Omental fat pad (tissue), 4 donors: Measurements from ENCODE around the gene CNOT3. TPM values are rescaled to one million over a fixed set of nuclear protein-coding genes. Genes with fewer than 3 reads are reported as not detected.

Experiments
- ATAC-seq: fragments of 150-250 bp; one replicate; pipeline ENCODE4 v1.9.1; 2016; ENCODE audit warnings: mild to moderate bottlenecking, moderate library complexity; ENCODE audit not compliant: low FRiP score
- DNase-seq: peaks from one replicate; pipeline ENCODE4 v3.0.0-alpha.2; 2019; ENCODE audit warnings: low spot score
- total RNA-seq, 4 donors: library from RNA; depleted of rRNA; stranded (reverse); fragments of >200 nt; gene quantifications; one replicate each; pipeline ENCODE4 v1.1.0, GENCODE V29; 2016
- TF ChIP-seq, protein P1 (sequence below), 3 donors: fragments of 450-650 bp; IDR thresholded peaks; one replicate each; pipeline ENCODE4 v1.5.1; 2016 to 2017; ENCODE audit warnings: antibody characterized with exemption in 3 of 3, mild to moderate bottlenecking in 3 of 3, moderate library complexity in 2 of 3

Gene CNOT3
- total RNA-seq, 4 donors from 2014 or later, result 13.4 to 24.4 (median 19.0) TPM

DNA sequence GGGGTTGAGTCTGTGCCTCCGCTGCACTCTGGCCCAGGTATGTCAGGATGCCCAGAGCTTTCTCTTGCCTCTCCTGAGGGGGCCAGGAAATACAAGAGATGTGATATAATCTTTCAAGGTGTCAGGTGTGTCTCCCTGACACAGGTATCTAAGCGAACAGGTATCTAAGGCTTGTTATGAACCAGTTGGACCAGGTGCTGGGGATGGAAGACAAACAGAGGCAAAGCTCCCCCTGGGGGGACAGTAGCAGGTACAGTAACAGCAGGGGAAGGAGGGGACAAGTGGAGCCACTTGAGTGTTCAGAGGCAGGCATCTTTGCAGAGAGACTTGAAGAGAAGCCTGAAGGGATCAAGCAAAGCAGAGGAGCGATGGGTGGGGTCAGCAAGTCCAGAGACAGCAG, 19.4 kb downstream of the CNOT3 start:
- no peak for ATAC-seq
- TF ChIP-seq, protein P1, sequence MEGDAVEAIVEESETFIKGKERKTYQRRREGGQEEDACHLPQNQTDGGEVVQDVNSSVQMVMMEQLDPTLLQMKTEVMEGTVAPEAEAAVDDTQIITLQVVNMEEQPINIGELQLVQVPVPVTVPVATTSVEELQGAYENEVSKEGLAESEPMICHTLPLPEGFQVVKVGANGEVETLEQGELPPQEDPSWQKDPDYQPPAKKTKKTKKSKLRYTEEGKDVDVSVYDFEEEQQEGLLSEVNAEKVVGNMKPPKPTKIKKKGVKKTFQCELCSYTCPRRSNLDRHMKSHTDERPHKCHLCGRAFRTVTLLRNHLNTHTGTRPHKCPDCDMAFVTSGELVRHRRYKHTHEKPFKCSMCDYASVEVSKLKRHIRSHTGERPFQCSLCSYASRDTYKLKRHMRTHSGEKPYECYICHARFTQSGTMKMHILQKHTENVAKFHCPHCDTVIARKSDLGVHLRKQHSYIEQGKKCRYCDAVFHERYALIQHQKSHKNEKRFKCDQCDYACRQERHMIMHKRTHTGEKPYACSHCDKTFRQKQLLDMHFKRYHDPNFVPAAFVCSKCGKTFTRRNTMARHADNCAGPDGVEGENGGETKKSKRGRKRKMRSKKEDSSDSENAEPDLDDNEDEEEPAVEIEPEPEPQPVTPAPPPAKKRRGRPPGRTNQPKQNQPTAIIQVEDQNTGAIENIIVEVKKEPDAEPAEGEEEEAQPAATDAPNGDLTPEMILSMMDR (IDR thresholded peaks at IDR 0.05), result no peak
- DNase-seq, result no peak

DNA sequence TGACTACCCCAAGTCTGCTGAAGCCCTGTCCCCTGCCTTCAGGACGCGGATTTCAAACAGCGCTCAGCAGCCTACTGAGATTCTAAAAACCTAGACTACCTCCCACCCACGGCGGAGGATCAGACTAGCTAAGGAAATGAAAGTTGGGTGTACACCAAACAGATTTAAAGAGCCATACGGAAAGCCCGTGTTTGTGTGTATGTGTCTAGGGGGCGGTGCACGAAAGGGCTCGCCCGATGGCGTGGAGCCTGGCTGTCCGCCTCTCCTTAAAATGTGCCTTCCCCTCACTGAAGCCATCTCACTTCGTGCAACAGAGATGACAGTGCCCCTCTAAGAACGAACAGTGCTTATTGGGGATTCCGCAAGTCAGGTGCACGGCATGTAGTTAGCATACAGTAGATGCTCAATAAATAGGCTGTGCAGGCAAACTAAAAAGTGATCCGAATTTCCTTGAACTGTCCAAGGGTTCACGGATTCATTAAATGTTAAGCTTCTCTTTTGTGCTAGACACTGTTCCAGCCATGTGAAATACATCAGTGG, 21.3 kb downstream of the CNOT3 start:
- TF ChIP-seq, protein P1 (IDR thresholded peaks at IDR 0.05), result no peak
- no peak for ATAC-seq

DNA sequence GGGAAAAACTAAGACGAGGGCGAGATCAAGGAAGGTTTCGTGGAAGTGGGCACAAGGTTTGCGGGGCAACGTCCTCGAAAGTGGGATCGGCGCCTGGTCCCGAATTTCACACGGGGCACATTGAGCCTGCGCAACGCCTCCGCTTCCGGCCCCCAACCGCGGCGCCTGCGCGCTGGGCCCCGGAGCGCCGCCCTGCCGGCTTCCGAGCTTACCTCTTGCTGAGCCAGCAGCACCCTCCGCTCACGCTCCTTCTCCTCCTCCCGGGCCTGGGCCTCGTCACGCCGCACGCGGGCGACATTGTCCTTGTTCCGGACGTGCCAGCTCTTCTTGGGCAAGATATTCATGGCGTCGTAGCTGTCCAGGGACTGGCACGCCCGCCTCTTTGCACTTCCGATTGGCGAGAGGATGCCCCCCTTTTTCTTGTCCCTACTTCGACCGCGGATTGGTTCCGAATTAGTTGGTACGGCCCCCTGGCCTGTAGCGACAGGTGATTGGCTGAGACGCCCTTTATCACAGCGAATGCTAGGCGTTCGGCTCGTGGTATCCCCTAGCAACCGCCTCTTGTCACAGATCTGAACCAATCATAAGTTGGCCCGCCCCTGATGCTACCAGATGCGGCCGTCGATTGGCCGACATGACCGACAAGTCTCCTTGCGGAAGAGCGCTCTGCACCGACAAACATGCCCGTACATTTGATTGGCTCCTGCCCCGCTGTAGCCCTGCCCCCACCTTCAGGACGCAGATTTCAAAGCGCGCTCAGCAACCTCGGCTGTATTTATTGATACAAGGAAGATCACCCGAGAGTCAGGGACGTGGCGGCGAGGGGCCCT, 22.0 kb downstream of the CNOT3 start, which contains the start of gene LENG1:
Gene LENG1 (minus strand): TSS at position 370 of the 830 bp plus-strand sequence. CDS start 26 bp downstream, at position 344.
- DNase-seq (peak; percentile 98), ATAC-seq (peak; percentile 95)
- TF ChIP-seq, protein P1 (IDR thresholded peaks at IDR 0.05), result no peak

More for the DNA sequence above, 21.3 kb downstream of the CNOT3 start:
- no peak for DNase-seq

DNA sequence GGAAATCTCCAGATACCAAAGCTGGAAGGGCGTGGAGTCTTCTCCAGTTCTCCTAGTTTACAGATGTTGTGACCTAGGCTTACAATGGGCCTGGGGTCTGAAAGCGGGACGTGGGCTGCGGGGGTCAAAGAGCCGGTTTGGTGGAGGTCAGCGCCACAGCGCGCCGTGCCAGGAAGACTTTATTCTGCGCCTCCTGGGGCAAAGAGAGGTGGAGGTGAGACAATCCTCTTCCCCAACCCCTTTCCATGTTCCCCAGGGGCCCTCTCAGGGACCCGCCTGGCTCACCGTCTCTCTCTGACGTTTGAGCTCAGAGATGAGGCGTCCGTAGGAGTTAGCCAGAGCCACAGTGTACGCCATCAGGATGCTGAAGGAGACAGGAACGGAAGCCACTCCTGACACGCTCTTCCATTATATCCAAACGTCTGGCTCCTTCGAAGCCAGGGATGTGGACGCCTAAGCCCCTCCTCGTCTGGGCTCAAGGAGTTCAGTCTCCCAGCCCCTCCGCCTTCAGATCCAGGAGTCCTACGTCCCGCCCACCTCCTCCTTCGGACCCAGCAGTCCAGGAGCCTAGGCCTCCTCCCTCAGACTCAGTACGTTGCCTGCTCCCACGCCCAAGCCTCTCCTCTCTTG, 22.7 kb downstream of the CNOT3 start:
- TF ChIP-seq, protein P1 (IDR thresholded peaks at IDR 0.05), result no peak
- no peak for ATAC-seq
- DNase-seq, result no peak

DNA sequence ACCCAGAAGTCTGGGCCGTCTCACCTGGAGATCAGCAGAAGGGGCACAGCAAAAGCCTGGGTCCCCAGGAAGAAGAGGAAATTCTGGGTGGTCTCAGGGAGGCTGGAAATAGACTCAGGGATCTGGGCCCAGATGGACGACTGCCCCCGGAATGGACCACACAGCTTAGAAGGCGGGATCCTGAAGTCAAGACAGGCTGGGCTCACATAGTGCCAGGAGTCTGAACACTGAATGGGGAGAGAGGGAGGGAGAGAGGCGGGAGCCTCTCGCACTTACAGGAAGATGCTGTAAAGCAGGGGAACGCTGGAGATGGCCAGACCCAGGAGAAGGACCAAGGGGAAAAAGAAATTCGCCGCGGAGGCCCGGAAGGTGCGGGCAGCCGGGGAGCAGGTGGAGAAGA, 23.3 kb downstream of the CNOT3 start:
- ATAC-seq (no peak), DNase-seq (no peak)

DNA sequence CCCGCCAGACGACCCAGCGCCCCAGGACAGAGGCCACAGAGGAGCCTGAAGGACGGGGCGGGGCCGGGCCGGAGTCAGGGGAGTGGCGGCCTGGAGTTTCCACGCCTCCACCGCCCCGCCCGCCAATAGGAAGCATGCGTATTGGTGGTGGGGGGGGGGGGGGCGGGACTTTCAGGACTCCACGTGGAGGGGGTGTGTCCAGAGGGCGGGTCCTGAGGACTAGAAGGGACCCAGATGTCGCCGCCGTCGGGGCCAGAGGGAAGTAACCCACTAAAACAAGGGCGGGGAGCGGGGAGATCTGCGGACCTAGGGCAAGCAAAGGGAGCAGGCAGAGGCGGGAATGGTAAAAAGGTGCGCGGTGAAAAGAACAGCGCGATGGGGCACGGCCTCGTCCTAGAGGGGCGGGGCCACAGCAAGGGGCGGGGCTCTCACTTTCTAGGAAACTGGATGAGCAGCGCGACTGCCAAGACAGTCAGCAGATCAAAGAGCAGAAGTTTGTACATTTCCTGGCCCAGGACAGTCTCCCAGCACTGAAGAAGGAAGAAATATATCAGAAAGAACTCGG, 24.8 kb downstream of the CNOT3 start:
- ATAC-seq, result peak; percentile 51
- peak; percentile 74 for DNase-seq
- TF ChIP-seq, protein P1 (IDR thresholded peaks at IDR 0.05), result no peak

More for the DNA sequence above, 23.3 kb downstream of the CNOT3 start:
- TF ChIP-seq, protein P1 (IDR thresholded peaks at IDR 0.05), result no peak
